Measurements from ENCODE around the gene HSD17B3.

Gene HSD17B3

DNA sequence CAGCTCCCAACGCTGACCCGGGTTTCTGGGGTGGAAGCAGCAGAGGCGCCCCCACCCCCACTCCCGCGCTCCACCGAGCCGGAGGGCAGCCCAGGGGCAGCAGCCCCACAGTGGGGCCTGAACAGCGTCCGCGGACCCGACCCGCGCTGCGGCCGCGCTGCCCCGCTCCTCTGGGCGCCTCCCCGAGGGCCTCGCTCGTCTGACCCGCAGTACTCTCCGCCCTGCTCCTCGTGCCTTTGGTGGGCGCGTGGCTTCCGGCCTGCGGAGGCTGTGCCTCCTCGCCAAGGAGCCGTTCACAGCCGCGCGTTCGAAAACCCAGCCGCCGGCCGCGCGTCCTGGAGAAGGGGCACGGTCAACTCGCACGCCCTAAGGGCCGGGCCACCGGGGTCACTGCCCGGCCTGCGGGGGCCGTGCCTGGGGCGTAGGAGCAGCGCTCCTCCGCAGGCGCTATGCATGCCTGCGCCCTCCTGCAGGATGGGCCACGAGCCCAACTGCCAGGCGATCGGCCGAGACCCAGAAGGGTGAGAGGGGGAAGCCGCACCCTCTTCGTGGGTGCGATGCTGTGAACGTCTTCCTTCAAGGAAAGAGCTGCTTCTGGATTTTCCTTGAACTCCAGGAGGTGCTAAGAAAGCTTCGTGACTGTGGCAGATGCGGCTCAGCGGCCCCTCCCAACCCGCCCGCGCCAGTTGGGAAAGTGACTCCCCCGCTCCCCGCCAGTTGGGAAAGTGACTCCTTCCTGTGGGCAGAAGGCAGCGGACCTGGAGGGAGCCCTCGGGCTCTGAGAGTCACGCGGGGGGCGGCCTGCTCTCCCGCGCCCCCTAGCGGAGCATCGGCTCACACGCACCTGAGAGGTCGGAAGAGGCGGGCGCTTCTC, 82.7 kb downstream of the HSD17B3 start:
- TF ChIP-seq, protein P1, sequence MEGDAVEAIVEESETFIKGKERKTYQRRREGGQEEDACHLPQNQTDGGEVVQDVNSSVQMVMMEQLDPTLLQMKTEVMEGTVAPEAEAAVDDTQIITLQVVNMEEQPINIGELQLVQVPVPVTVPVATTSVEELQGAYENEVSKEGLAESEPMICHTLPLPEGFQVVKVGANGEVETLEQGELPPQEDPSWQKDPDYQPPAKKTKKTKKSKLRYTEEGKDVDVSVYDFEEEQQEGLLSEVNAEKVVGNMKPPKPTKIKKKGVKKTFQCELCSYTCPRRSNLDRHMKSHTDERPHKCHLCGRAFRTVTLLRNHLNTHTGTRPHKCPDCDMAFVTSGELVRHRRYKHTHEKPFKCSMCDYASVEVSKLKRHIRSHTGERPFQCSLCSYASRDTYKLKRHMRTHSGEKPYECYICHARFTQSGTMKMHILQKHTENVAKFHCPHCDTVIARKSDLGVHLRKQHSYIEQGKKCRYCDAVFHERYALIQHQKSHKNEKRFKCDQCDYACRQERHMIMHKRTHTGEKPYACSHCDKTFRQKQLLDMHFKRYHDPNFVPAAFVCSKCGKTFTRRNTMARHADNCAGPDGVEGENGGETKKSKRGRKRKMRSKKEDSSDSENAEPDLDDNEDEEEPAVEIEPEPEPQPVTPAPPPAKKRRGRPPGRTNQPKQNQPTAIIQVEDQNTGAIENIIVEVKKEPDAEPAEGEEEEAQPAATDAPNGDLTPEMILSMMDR (IDR thresholded peaks at IDR 0.05; ENCODE audit: low read depth, low read length, missing control alignments) = peak; percentile 74
- DNase-seq (ENCODE audit: low read depth) = no peak
- H3K4me3 ChIP-seq (ENCODE audit: low read depth, low read length) = no peak overlapping the region

DNA sequence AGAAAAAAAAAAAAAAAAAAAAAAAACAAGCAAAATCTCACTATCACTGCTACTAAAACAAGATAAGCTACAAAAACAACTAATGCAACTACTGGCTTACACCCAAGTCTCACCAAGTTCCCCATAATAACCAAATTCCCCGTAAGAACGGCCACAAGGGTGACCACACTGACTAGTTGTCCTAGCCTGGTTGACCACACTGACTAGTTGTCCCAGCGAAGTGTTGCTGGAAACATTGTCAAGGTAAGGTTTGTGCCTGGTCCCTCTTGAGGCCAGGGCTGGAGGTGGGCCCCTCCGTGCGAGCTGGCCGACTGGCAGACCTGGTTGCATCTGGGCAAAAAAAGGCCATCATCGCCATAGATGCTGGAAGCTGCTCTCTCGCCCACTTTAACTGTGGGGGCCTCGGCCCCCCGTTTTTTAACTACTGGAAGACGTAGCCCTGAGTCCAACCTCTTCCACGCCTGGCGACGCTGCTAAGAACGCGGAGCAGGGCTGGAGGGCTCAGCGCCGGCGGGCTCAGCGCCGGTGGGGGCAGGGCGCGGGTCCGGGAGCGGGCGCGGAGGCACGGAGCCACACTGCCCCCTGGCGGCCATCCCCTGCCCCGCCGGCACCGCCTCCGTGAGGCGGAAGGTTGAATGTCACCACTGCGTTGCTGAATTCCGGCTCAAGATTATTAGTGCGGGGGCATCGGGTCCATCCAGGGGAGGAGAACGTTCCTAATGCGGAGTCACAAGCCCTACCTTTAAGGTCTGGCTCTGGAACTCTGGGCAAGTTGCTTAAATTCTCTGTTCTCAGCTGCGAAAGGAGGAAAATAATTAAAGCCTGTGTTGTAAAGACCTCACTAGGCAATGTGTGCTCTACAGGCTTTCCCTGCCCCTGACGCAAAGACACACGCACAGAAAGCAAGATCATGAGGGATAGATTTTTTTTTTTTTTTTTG, 84.0 kb downstream of the HSD17B3 start:
- peak overlapping the region; percentile 29 for H3K4me3 ChIP-seq (ENCODE audit: low read depth, low read length)
- DNase-seq (ENCODE audit: low read depth) = no peak
- TF ChIP-seq, protein P1 (IDR thresholded peaks at IDR 0.05; ENCODE audit: low read depth, low read length, missing control alignments) = peak; percentile 95

DNA sequence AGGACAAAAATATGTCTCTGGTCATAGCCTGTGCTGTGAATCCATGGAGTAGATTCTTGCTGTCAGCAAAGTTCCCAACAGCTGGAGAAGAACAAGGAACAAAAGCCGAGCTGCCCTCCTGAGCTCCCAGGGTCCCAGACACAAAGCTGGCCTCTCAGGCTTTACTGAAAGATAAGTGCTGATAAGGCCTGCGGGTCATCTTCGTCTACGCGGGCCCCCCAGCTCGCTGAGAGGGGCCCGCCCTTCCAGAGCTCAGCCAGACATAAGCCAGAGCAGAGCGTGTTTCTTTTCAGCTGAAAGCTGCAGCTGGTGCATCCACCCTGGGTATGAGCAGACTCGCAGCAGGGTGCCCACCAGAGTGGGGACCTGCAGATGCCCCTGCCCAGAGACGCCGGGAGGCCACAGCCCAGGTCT, 84.7 kb downstream of the HSD17B3 start:
- H3K4me3 ChIP-seq (ENCODE audit: low read depth, low read length) = no peak overlapping the region
- DNase-seq (ENCODE audit: low read depth) = no peak
- TF ChIP-seq, protein P1 (IDR thresholded peaks at IDR 0.05; ENCODE audit: low read depth, low read length, missing control alignments) = no peak

DNA sequence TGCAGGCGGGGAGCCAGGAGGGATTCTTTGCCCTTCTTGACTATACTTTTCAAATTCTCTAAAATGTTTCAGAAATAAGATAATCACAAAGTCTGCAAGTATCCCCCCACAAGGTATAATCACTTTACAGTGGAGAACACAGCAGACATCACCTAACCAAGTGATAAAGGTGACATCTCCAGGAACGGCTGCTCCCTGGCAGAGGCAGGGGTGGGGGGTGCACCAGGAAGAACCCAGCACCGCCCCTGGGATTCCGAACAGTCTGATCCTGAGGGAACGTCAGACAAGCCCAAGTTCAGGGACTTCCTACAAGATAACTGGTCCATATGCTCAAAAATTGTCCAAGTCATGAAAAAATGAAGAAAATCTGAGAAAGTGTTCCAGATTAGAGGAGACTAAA, 85.4 kb downstream of the HSD17B3 start:
- DNase-seq (ENCODE audit: low read depth) = no peak
- H3K4me3 ChIP-seq (ENCODE audit: low read depth, low read length) = no peak overlapping the region
- TF ChIP-seq, protein P1 (IDR thresholded peaks at IDR 0.05; ENCODE audit: low read depth, low read length, missing control alignments) = no peak

DNA sequence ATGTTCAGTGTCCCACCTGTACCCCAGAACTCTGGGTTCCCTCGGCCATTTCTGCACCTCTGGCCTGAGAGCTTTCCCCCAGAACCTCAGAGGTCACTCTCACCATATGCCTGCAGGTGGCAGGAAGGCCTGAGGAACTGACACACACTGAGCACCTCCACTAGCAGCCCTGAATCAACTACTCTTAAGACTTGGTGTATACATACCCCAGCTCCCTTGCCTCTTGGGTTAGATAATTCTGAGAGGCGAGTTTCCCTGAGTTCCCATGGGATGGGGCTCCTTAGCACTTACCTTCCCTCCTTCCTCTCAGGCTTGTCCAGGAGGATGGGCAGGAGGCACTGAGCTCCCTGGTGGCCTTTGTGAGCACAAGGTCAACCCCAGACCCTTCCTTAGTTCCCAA, 86.1 kb downstream of the HSD17B3 start:
- no peak for DNase-seq (ENCODE audit: low read depth)
- TF ChIP-seq, protein P1 (IDR thresholded peaks at IDR 0.05; ENCODE audit: low read depth, low read length, missing control alignments) = no peak
- H3K4me3 ChIP-seq (ENCODE audit: low read depth, low read length) = no peak overlapping the region

DNA sequence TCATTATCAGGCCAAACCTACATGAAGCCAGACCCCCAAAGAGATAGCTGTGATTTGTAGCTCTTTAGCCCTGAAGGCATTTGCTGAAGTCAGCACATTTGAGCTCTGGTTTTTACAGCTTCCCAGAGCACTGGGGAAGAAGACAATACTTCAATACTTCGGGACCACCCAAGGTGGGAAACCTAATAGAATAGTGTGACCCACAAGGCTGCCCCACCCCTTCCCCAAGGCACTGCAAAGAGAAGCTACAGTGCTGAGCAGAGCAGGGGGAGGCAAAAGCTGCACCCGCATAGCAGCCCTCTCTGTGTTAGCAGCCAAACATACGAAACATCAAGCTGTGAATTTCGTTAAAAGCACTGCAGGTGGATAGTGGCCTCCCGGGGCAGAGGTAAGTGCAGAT, 87.3 kb downstream of the HSD17B3 start:
- TF ChIP-seq, protein P1 (IDR thresholded peaks at IDR 0.05; ENCODE audit: low read depth, low read length, missing control alignments) = no peak
- DNase-seq (ENCODE audit: low read depth) = no peak
- H3K4me3 ChIP-seq (ENCODE audit: low read depth, low read length) = no peak overlapping the region

All from GM12864 (cell line).